ENCODE measurements around the gene CDKN2B-AS1.

- TF ChIP-seq CTCF (optimal IDR thresholded peaks at IDR 0.05 in 1 of 3, IDR thresholded peaks at IDR 0.05 in 1 of 3, conservative IDR thresholded peaks at IDR 0.05 in 1 of 3; ENCODE audit: extremely low read depth in 1 of 3, insufficient read depth in 2 of 3, low read length in 3 of 3) (no peak), EZH2 (IDR thresholded peaks at IDR 0.05; ENCODE audit: low read length) (no peak)
Measured at GRCh38 chr9:22029231-22029630, 34.6 kb downstream of the CDKN2B-AS1 start.

All from keratinocyte (primary cell).